ENCODE measurements around the gene TMEM45B. TPM values are rescaled to one million over a fixed set of nuclear protein-coding genes. Genes with fewer than 3 reads are reported as not detected.

Gene TMEM45B
- total and polyA plus RNA-seq, 2 of the 13 experiments (the other 11 are each of a cell fraction or from before 2014, with no cell fraction given), result 29.1 to 181 TPM

GRCh38 chr11:129815596-129816461 is at the start of gene TMEM45B (continued):
- TF ChIP-seq KAT8 (CRISPR knock-in tag; IDR thresholded peaks at IDR 0.05) (0 out of 2 replicates have a peak, but pooled peaks have one; percentile 35), ZFP36L2 (CRISPR knock-in tag; IDR thresholded peaks at IDR 0.05) (no peak), REL (CRISPR knock-in tag; conservative IDR thresholded peaks at IDR 0.05) (no peak), ARHGAP35 (CRISPR knock-in tag; IDR thresholded peaks at IDR 0.05; ENCODE audit: borderline replicate concordance) (peak; percentile 17; the same call in 1 of the 2 replicates), ZSCAN29 (CRISPR knock-in tag; conservative IDR thresholded peaks at IDR 0.05) (no peak; the same call in 1 of the 2 replicates), ZNF34 (CRISPR knock-in tag; IDR thresholded peaks at IDR 0.05; ENCODE audit: borderline replicate concordance) (no peak), NCOR1 (IDR thresholded peaks at IDR 0.05; ENCODE audit: borderline replicate concordance, low read length) (no peak), HOXA5 (CRISPR knock-in tag; IDR thresholded peaks at IDR 0.05) (no peak), SMAD3 (CRISPR knock-in tag; IDR thresholded peaks at IDR 0.05) (no peak), FOSL1 (CRISPR knock-in tag; IDR thresholded peaks at IDR 0.05; ENCODE audit: borderline replicate concordance) (no peak), HIC2 (CRISPR knock-in tag; IDR thresholded peaks at IDR 0.05; ENCODE audit: low read depth) (no peak), XRCC5 (optimal IDR thresholded peaks at IDR 0.05; ENCODE audit: low read length) (no peak), RFX5 (IDR thresholded peaks at IDR 0.05; ENCODE audit: low read depth, low read length) (no peak), ZNF547 (CRISPR knock-in tag; IDR thresholded peaks at IDR 0.05) (no peak), ZNF160 (CRISPR knock-in tag; IDR thresholded peaks at IDR 0.05) (no peak), ZNF777 (CRISPR knock-in tag; IDR thresholded peaks at IDR 0.05) (peak; percentile 85), GATAD2A (CRISPR knock-in tag; IDR thresholded peaks at IDR 0.05) (no peak), THAP7 (CRISPR knock-in tag; IDR thresholded peaks at IDR 0.05) (no peak), TERF1 (CRISPR knock-in tag; IDR thresholded peaks at IDR 0.05) (no peak), TBP (CRISPR knock-in tag; IDR thresholded peaks at IDR 0.05) (no peak), SIX4 (CRISPR knock-in tag; IDR thresholded peaks at IDR 0.05) (no peak; the same call in 1 of the 2 replicates), ZZZ3 (CRISPR knock-in tag; IDR thresholded peaks at IDR 0.05; ENCODE audit: borderline replicate concordance) (no peak), SMARCC2 (IDR thresholded peaks at IDR 0.05) (no peak), ELF3 (CRISPR knock-in tag; IDR thresholded peaks at IDR 0.05) (peak; percentile 73), ZNF619 (CRISPR knock-in tag; IDR thresholded peaks at IDR 0.05) (no peak), CREBL2 (CRISPR knock-in tag; IDR thresholded peaks at IDR 0.05; ENCODE audit: borderline replicate concordance) (no peak), ZNF768 (CRISPR knock-in tag; IDR thresholded peaks at IDR 0.05) (peak; percentile 26; the same call in 1 of the 2 replicates), MZF1 (CRISPR knock-in tag; IDR thresholded peaks at IDR 0.05; ENCODE audit: borderline replicate concordance) (no peak), ZNF678 (CRISPR knock-in tag; IDR thresholded peaks at IDR 0.05) (no peak)
